ENCODE results near the gene AGFG2. TPM values are rescaled to one million over a fixed set of nuclear protein-coding genes. Genes with fewer than 3 reads are reported as not detected.

Gene AGFG2
- 36.0 TPM for total RNA-seq
- long read RNA-seq, full-length matches to known transcripts: 31 of 63 reads
- long read RNA-seq, partial matches to known transcripts: 18 of 63 reads
- long read RNA-seq, other reads (novel, unspliced or antisense): 14 of 63 reads

GRCh38 chr7:100538654-100539435 is at the start of gene AGFG2:
TSS of gene AGFG2 (plus strand) at chr7:100539203. CDS start at chr7:100539347, 144 bp downstream.
- Histone ChIP-seq H3K27ac (peak within 1 kb of the TSS; percentile 74), H3K9me3 (no peaks in the 10 kb centered on the region), H3K4me3 (peak within 1 kb of the TSS; percentile 75), H3K36me3 (no peaks in the 10 kb centered on the region), H3K27me3 (no peaks in the 10 kb centered on the region), H3K4me1 (peaks cover 12% of the 10 kb centered on the region)
- intact Hi-C loops (cut with DNase I): no loop called here
- peak; percentile 99 for ATAC-seq
- peak; percentile 100 for DNase-seq
- TF ChIP-seq CTCF (IDR thresholded peaks at IDR 0.05): no peak

GRCh38 chr7:100489824-100490223 is 49.2 kb upstream of the AGFG2 start:
- Histone ChIP-seq H3K27me3 (no peaks in the 10 kb centered on the region), H3K36me3 (no peaks in the 10 kb centered on the region), H3K27ac (no peak overlapping the region), H3K4me3 (no peak overlapping the region), H3K4me1 (peaks cover 13% of the 10 kb centered on the region), H3K9me3 (no peaks in the 10 kb centered on the region)
- DNase-seq (no peak), ATAC-seq (no peak)
- TF ChIP-seq CTCF (IDR thresholded peaks at IDR 0.05): no peak
- intact Hi-C loops (cut with DNase I): no loop called here

GRCh38 chr7:100490483-100491191 is 48.4 kb upstream of the AGFG2 start:
- no peak overlapping the region for H3K4me3 ChIP-seq
- no peak for DNase-seq
- ATAC-seq: no peak
- H3K9me3 ChIP-seq: no peaks in the 10 kb centered on the region
- TF ChIP-seq CTCF (IDR thresholded peaks at IDR 0.05): no peak
- no peaks in the 10 kb centered on the region for H3K36me3 ChIP-seq
- H3K27ac ChIP-seq: no peak overlapping the region
- H3K27me3 ChIP-seq: no peaks in the 10 kb centered on the region
- intact Hi-C loops (cut with DNase I): no loop called here
- peaks cover 13% of the 10 kb centered on the region for H3K4me1 ChIP-seq

GRCh38 chr7:100491192-100491578 is 47.8 kb upstream of the AGFG2 start:
- ATAC-seq: no peak
- intact Hi-C loops (cut with DNase I): no loop called here
- Histone ChIP-seq H3K4me1 (peaks cover 13% of the 10 kb centered on the region), H3K4me3 (no peak overlapping the region), H3K27ac (no peak overlapping the region), H3K36me3 (no peaks in the 10 kb centered on the region), H3K9me3 (no peaks in the 10 kb centered on the region), H3K27me3 (no peaks in the 10 kb centered on the region)
- no peak for DNase-seq
- no peak for TF ChIP-seq CTCF (IDR thresholded peaks at IDR 0.05)

- H3K36me3 ChIP-seq: no peaks in the 10 kb centered on the region
- TF ChIP-seq CTCF (IDR thresholded peaks at IDR 0.05): no peak
- DNase-seq: no peak
- H3K27me3 ChIP-seq: no peaks in the 10 kb centered on the region
- no peak for ATAC-seq
- intact Hi-C loops (cut with DNase I): no loop called here
- H3K4me1 ChIP-seq: peaks cover 13% of the 10 kb centered on the region
- H3K27ac ChIP-seq: no peak overlapping the region
- H3K4me3 ChIP-seq: peak overlapping the region; percentile 40
- H3K9me3 ChIP-seq: no peaks in the 10 kb centered on the region
Observed at GRCh38 chr7:100492738-100493475, 46.1 kb upstream of the AGFG2 start.
